B cell (primary cell): ENCODE measurements around the gene FOLR3.

Experiments used
- CTCF ChIP-seq: fragments of 200-600 bp; IDR thresholded peaks from one replicate; pipeline ENCODE4 v1.8.0; 2022; ENCODE audit warnings: antibody characterized with exemption, mild to moderate bottlenecking
- EZH2 ChIP-seq: IDR thresholded peaks from 2 replicates; pipeline ENCODE4 v1.6.1; 2012; ENCODE audit warnings: borderline replicate concordance, low read depth, mild to moderate bottlenecking, moderate library complexity, low read length; ENCODE audit not compliant: insufficient read depth, poor library complexity, severe bottlenecking

GRCh38 chr11:72123117-72123653, 12.3 kb upstream of the FOLR3 start:
- TF ChIP-seq EZH2 (no peak), CTCF (no peak)
